Skeletal muscle tissue (tissue), 4 donors: ENCODE results near the gene OR6C76. TPM values are rescaled to one million over a fixed set of nuclear protein-coding genes. Genes with fewer than 3 reads are reported as not detected.
"Not testable (repeated sequence)": the region's sequence is repeated elsewhere in the genome, so short reads cannot be mapped to it uniquely, and the experiment has no call there.

Experiments
- H3K27ac ChIP-seq: one replicate; pipeline ENCODE4 v1.7.0; 2013; ENCODE audit warnings: mild to moderate bottlenecking, low read depth, low read length, inconsistent platforms
- H3K27me3 ChIP-seq, 3 donors: one replicate each; pipeline ENCODE4 v1.7.0; 2013; ENCODE audit warnings: low read length in 3 of 3; ENCODE audit not compliant: control insufficient read depth in 3 of 3, insufficient read depth in 3 of 3
- H3K36me3 ChIP-seq, 3 donors: one replicate each; pipeline ENCODE4 v1.7.0; 2013; ENCODE audit warnings: low read length in 3 of 3; ENCODE audit not compliant: control insufficient read depth in 3 of 3, insufficient read depth in 3 of 3
- H3K4me1 ChIP-seq, 3 donors: one replicate each; pipeline ENCODE4 v1.7.0; 2013; ENCODE audit warnings: low read length in 3 of 3, mild to moderate bottlenecking in 3 of 3; ENCODE audit not compliant: control insufficient read depth in 3 of 3, insufficient read depth in 3 of 3
- H3K4me3 ChIP-seq, 3 donors: one replicate each; pipeline ENCODE4 v1.7.0; 2013; ENCODE audit warnings: low read length in 3 of 3
- H3K9ac ChIP-seq, 3 donors: one replicate each; pipeline ENCODE4 v1.7.0; 2013; ENCODE audit warnings: low read length in 3 of 3, mild to moderate bottlenecking in 3 of 3, moderate library complexity in 2 of 3, low read depth in 1 of 3
- H3K9me3 ChIP-seq, 3 donors: one replicate each; pipeline ENCODE4 v1.7.0; 2013; ENCODE audit warnings: low read length in 3 of 3; ENCODE audit not compliant: control insufficient read depth in 3 of 3
- total RNA-seq: library from RNA; depleted of rRNA; stranded (reverse); fragments of >200 nt; gene quantifications from one replicate; pipeline ENCODE4 v1.2.3, GENCODE V29; 2014
- donor health status: Osteomylitis.

Gene OR6C76
- total RNA-seq, 1 donor from 2014 or later: not detected

- not testable (repeated sequence) for H3K4me3 ChIP-seq, H3K4me1 ChIP-seq, H3K27me3 ChIP-seq, H3K36me3 ChIP-seq, H3K9ac ChIP-seq, H3K9me3 ChIP-seq, H3K27ac ChIP-seq
These were observed 11.2 kb upstream of the OR6C76 start for GRCh38 chr12:55414889-55415288.

DNA sequence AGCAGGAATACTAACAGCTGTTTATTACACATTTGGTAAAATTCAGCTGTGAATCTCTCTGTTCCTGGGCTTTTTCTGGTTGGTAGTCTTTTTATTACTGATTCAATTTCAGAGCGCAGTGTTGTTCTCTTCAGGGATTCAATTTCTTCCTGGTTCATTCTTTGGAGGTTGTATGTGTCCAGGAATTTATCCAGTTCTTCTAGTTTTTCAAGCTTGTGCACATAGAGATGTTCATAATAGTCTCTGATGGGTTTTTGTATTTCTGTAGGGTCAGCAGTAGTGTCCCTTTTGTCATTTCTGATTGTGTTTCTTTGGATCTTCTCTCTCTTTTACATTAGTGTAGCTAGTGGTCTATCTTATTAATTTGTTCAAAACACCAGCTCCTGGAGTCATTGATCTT lies 9.1 kb upstream of the OR6C76 start:
- no peak overlapping the region for H3K27ac ChIP-seq
- H3K4me3 ChIP-seq: no peak overlapping the region
- no peaks in the 10 kb centered on the region for H3K36me3 ChIP-seq
- H3K27me3 ChIP-seq: peaks cover 0 to 3% (median 0%) of the 10 kb centered on the region in 3 donors
- peaks cover 0 to 2% (median 0%) of the 10 kb centered on the region in 3 donors for H3K9me3 ChIP-seq
- H3K9ac ChIP-seq: no peak overlapping the region
- no peaks in the 10 kb centered on the region for H3K4me1 ChIP-seq

- H3K27me3 ChIP-seq: peaks cover 0 to 3% (median 0%) of the 10 kb centered on the region in 3 donors
- H3K9ac ChIP-seq: no peak overlapping the region
- no peaks in the 10 kb centered on the region for H3K36me3 ChIP-seq
- no peaks in the 10 kb centered on the region for H3K4me1 ChIP-seq
- peaks cover 0 to 2% (median 0%) of the 10 kb centered on the region in 3 donors for H3K9me3 ChIP-seq
- H3K4me3 ChIP-seq: no peak overlapping the region
- H3K27ac ChIP-seq: no peak overlapping the region
These were observed 5.6 kb upstream of the OR6C76 start for GRCh38 chr12:55420307-55420962.

- Histone ChIP-seq H3K4me3 (no peak overlapping the region), H3K36me3 (no peaks in the 10 kb centered on the region), H3K27ac (no peak overlapping the region), H3K4me1 (no peaks in the 10 kb centered on the region), H3K9me3 (no peaks in the 10 kb centered on the region), H3K27me3 (no peaks in the 10 kb centered on the region), H3K9ac (no peak overlapping the region)
These were observed 2.5 kb downstream of the OR6C76 start for GRCh38 chr12:55428331-55429243.

GRCh38 chr12:55441233-55441632 lies 15.2 kb downstream of the OR6C76 start:
- not testable (repeated sequence) for H3K9ac ChIP-seq, H3K36me3 ChIP-seq, H3K27me3 ChIP-seq, H3K27ac ChIP-seq, H3K4me3 ChIP-seq, H3K4me1 ChIP-seq, H3K9me3 ChIP-seq

GRCh38 chr12:55443776-55444175 lies 17.7 kb downstream of the OR6C76 start, which contains the start of gene OR6C2:
Gene OR6C2, plus strand, starts transcription at chr12:55444076. Its CDS starts 8,138 bp downstream, at chr12:55452214.
- Histone ChIP-seq H3K4me1 (no peaks in the 10 kb centered on the region), H3K4me3 (no peak within 1 kb of the TSS), H3K9me3 (no peaks in the 10 kb centered on the region), H3K36me3 (no peaks in the 10 kb centered on the region), H3K27me3 (no peaks in the 10 kb centered on the region), H3K27ac (no peak within 1 kb of the TSS), H3K9ac (no peak within 1 kb of the TSS)

GRCh38 chr12:55445357-55445756 lies 19.3 kb downstream of the OR6C76 start:
- Histone ChIP-seq H3K27ac (no peak overlapping the region), H3K27me3 (peaks cover 0 to 3% (median 0%) of the 10 kb centered on the region in 3 donors), H3K4me3 (no peak overlapping the region), H3K9ac (no peak overlapping the region), H3K9me3 (no peaks in the 10 kb centered on the region), H3K36me3 (no peaks in the 10 kb centered on the region), H3K4me1 (no peaks in the 10 kb centered on the region)

DNA sequence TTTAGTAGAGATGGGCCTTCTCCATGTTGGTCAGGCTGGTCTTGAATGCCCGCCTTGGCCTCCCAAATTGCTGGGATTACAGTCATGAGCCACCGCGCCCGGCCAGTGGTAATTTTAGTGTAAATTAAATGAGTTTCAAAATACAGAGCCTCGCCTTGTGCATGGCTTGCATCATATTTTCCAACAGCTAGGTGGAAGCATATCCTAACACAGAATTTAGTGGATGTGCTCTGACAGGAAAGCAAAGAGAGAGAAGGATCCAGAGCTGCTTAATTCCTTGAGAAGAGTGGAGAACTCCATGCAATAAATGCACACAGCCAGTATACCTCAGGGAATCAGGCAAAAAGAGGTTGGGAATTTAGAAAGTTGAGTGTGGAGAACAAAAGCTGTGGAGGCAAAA lies 20.3 kb downstream of the OR6C76 start:
- Histone ChIP-seq H3K9me3 (no peaks in the 10 kb centered on the region), H3K36me3 (no peaks in the 10 kb centered on the region), H3K9ac (no peak overlapping the region), H3K4me1 (no peaks in the 10 kb centered on the region), H3K27me3 (peaks cover 0 to 3% (median 0%) of the 10 kb centered on the region in 3 donors), H3K4me3 (no peak overlapping the region), H3K27ac (no peak overlapping the region)

GRCh38 chr12:55448825-55449224 lies 22.8 kb downstream of the OR6C76 start:
- no peak overlapping the region for H3K27ac ChIP-seq
- H3K36me3 ChIP-seq: no peaks in the 10 kb centered on the region
- H3K4me1 ChIP-seq: no peaks in the 10 kb centered on the region
- no peaks in the 10 kb centered on the region for H3K9me3 ChIP-seq
- H3K9ac ChIP-seq: no peak overlapping the region
- no peak overlapping the region for H3K4me3 ChIP-seq
- peaks cover 0 to 3% (median 0%) of the 10 kb centered on the region in 3 donors for H3K27me3 ChIP-seq

DNA sequence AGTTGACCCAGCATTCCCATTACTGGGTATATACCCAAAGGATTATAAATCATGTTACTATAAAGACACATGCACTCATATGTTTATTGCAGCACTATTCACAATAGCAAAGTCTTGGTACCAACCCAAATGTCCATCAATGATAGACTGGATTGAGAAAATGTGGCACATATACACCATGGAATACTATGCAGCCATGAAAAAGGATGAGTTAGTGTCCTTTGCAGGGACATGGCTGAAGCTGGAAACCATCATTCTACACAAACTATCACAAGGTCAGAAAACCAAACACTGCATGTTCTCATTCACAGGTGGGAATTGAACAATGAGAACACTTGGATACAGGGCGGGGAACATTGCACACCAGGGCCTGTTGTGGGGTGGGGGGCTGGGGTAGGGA lies 38.9 kb downstream of the OR6C76 start:
- H3K4me1 ChIP-seq, H3K36me3 ChIP-seq, H3K9me3 ChIP-seq, H3K27me3 ChIP-seq, H3K9ac ChIP-seq, H3K4me3 ChIP-seq, H3K27ac ChIP-seq: not testable (repeated sequence)
